Fibroblast of skin of right quadriceps (primary cell): Measurements from ENCODE around the gene CD80.

Source experiments
- DNase-seq: peaks from one replicate; pipeline ENCODE4 v3.0.0-alpha.2; 2013

The CD80 gene

DNA sequence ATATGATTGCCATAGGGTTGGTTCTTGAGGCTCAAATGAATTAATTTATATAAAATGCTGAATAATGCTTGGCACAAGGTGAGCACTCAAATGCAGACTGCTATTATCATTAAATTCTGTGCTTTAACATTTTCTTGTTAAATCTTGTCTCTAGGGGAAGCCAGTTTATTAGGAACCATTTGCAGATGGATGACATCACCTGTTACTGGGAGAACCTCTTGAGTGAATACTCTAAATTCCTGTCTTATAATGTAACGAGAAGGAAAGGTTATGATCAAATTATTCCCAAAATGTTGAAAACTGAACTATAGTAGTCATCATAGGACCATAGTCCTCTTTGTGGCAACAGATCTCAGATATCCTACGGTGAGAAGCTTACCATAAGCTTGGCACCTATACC, 67.3 kb downstream of the CD80 start:
- no peak for DNase-seq

DNA sequence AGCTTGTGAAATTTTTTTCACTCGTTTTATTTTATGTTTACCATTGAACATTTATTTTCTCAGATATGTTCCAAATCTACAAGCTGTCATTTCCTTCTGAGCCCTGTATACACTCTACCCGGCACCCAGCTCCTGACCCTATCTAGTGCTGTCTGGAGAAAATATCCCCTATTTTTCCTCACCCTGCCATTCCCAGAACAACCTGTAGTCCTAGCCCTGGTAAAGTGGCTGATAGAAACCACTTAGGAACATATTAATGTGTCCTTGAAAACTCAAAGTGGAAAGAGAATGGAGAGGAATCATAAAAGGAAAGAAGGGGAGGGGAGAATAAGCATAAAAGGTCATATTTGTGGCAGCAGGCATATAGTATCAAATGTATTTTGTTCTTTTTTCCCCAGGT, 69.3 kb downstream of the CD80 start:
- DNase-seq, result no peak

DNA sequence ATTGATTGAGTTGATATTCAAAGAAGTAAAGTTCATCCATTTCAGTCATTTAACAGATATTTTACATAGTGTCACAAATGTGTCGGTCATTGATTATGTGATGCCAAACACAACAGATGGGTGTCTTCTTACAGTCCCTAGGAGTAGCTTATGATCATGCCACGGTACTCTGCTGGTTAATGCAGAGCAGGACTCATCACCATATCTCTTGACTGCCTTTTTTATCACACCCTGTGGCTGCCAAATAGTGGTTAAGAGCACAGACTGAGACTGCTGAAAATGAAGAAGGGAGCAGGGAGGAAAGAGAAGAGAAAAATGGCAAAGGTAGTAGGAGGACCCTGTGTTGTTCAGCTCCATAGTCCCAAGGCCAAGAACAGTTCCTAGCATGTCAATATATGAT, 73.9 kb downstream of the CD80 start:
- DNase-seq, result no peak

DNA sequence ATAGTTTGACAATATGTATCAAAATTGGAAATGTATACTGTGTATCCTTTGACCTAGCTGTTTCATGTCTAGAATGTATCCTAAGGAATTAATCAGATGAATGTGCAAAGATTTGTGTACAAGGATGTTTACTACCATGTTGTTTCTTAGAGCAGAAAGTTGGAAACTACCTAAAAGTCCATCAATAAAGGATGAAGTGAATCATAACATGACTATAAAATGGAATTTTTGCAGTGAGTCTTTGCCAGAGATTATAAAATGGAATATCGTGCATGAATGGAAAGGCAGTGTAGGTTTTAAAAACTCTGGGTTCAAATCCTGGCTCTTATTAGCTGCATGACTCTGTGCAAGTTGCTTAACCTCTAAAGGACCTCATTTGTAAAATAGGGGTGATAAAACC, 76.3 kb downstream of the CD80 start:
- DNase-seq, result no peak

DNA sequence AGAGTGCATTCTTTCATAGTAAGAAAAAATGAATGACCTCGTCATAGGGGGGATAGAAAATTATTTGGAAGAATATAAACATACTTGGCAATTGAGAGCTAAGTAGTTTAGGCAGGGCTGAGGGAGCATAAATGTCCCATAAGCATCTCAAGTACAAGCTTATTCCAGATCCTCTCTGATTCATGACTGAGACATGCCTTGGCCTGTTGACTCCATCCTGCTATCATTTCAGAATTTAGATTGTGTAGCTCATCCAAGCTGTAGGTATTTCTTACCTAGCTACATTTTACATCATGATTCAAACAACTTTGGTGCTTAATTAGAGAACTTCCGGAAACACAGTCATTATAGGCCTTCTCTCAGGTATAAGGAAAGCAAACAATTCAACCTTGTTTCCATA, 78.3 kb downstream of the CD80 start:
- DNase-seq, result no peak
